Occipital lobe (tissue), 2 donors: Measurements from ENCODE around the gene VPS35L. TPM values are rescaled to one million over a fixed set of nuclear protein-coding genes. Genes with fewer than 3 reads are reported as not detected.
"Not testable (repeated sequence)": the region's sequence is repeated elsewhere in the genome, so short reads cannot be mapped to it uniquely, and the experiment has no call there.

Experiments
- DNase-seq: peaks from one replicate; lab custom pipeline; 2025; lab: John Stamatoyannopoulos, UW
- total RNA-seq: library from RNA; depleted of rRNA; stranded (reverse); fragments of >200 nt; gene quantifications from one replicate; pipeline ENCODE4 v1.2.3, GENCODE V29; 2014

Gene VPS35L
- total RNA-seq, 1 donor from 2014 or later, result 43.2 TPM

DNA sequence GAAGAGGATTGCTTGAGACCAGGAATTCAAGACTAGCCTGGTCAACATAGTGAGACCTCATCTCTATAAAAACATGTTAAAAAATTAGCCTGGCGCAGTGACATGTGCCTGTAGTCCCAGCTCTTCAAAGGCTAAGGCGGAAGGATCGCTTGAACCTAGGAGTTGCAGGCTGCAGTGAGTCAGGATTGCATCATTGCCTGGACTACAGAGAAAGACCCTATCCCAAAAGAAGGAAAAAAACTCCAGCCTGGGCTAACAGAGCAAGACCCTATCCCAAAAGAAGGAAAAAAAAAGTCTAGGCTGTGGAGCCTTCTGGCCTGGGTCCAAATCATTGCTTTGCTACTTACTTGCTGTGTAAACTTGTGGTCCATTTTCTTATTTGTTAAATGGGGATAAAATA lies 26.8 kb upstream of the VPS35L start:
- no peak for DNase-seq

DNA sequence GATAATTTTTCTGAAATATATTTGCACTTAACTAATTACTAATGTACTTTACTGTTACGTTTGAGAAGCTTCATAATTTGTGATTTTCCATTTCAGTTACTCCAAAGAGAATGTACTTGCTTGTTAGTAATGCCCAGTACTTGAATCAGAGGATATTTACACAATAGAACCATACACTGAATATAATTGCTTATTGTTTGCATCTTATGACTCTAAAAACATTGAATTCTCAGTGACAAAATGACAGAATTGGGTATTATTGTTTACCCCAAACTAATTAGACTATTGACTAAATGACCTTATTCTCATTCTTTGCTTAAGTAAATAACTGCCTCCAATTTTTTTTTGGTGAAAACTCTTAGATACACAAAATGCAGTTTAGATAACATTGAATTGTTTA lies 22.9 kb upstream of the VPS35L start:
- no peak for DNase-seq

DNA sequence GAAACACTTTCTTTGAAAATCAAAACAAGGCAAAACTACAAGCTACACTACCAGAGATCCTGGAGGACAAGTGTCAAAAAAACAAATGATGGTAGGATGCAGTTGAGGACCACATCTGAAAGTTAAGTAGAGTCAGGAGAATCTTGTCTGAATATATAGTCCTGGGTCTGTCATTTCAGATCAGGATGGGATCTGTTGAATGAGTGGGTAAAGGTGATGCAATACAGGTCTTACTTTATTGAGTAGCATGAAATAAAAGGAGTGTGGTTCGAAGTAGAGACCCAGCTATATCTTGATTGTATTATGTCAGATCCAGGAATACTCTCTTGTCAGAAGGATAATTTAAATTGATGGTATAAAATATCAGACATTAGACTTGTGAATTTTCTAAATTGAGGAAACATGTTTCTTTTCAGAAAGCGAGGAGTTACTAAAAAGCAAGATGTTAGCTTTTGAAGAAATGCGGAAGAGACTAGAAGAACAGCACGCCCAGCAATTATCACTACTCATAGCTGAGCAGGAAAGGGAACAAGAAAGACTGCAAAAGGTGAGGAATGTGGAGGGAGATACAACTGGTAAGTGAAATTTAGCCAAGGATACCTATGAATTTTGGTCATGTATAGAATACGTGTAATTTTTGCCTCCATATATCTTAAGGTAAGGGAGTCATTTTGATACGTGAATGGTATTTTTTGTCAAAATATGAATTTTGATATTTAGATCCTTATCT lies 15.1 kb upstream of the VPS35L start:
- DNase-seq, result no peak

DNA sequence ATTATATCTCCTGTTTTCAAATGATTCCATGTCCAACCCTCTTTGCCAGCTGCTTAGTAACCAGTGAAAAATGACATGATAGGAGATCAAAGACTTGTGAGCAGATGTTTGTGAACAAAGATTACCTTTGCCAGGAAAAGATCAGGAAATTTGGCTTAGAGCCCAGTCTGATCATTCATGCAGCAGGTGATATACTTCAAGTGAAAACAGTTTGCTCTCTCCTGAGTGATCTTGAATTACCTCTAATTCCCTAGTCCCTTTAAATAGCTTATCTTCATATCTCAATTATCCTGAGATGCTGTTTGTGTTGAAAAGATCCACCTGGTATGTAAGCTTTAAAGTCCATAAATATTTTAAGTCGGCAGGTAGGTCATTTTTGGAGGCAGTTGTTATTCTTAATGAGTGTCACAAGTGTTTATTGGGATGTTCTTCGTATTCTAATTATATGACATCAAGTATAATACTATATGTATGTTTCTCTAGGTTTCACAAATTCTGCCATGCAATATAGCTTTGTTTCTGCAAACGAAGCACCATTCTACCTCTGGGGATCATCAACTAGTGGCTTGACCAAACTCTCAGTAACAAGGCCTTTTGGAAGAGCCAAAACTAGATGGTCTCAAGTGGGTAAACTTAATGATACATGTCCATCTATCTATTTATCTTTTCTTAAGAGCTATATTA lies 13.2 kb upstream of the VPS35L start:
- no peak for DNase-seq

DNA sequence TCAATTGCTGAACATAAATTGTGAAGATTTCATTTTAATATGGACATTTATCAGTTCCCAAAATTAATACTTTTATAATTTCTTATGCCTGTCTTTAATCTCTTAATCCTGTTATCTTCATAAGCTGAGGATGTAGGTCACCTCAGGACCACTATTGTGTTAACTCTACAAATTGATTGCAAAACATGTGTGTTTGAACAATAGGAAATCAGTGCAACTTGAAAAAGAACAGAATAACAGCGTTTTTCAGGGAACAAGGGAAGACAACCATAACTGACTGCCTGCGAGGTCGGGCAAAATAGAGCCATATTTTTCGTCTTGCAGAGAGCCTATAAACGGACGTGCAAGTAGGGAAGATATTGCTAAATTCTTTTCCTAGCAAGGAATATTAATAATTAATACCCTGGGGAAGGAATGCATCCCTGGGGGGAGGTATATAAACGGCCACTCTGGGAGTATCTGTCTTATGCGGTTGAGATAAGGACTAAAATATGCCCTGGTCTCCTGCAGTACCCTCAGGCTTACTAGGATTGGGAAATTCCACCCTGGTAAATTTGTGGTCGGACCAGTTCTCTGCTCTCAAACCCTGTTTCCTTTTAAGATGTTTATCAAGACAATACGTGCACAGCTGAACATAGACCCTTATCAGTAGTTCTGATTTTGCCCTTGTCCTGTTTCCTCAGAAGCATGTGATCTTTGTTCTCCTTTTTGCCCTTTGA lies 12.1 kb upstream of the VPS35L start:
- DNase-seq, result not testable (repeated sequence)

DNA sequence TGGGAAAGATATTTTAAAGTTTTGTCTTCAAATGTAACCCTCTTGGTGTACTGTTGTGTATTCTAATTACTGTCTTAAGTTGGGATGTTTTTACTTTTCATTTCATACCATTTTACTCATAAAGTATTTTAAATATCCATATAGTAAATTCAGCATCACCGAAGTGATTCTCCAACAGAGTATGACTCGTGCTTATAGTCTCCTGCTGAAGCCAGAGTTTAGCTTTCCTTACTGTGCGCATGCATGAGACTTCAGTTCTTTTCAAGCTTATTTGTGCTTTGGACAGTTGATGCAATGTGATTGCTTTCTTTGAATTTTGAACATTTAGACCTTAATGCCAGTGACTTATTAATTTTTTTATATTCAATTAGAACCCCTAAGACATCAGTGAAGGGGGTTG lies 7.4 kb upstream of the VPS35L start:
- no peak for DNase-seq

DNA sequence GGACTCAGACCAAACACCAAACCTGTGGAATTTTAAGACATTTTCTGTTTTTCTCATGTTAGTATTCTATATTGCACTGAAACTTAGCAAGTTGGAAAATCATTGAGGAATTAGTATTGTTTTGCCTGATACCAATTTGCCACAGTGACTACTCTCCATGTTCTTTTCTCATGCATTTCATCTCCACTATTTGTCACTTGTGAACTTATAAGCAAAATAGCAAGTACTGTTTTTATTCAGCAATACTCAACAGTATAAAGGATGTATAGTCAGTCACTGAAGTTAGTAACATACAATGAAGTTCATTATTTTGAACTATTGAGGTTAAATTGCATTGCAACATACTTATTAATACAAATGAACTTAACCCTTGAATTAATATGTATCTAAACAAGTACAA lies 5.8 kb upstream of the VPS35L start:
- DNase-seq, result no peak

DNA sequence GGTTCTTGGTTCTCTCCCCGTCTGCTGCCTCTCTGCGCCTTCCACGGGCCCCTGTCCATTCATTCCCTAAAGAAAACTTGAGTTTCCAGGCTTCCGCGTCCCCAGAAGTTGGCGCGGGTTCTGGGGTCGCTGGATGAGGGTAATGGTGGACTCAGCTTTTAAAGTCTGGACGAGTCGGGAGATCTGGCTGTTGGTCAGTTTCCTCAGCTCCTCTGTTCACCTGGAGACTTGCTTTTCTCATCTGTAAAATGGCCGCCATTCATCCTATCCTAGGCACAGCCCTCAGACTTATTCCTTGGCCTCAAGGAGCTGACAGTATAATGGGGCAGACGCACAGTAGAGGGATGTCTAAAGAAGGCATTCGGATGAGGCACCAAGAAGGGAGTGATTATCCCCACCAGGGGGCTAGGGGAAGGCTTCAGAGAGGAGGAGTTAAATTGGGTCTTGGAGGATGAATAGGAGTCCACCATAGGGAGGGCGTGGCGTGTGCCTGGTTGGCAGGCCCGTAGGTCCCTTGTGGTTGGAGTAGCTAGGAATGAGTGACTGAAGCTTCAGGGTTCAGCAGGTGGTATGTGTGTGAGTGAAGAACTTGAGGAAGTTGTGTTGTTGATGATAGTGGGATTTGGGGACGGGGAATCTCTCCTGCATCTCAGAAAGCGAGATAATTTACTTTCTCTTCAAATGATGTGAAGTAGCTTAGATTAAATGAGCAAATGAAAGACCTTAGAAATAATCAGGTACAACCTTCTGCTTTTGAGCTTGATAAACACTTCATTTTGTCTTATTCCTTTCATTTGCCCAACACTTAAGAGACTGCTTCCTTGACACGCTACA lies 652 bp downstream of the VPS35L start:
- DNase-seq, result no peak

DNA sequence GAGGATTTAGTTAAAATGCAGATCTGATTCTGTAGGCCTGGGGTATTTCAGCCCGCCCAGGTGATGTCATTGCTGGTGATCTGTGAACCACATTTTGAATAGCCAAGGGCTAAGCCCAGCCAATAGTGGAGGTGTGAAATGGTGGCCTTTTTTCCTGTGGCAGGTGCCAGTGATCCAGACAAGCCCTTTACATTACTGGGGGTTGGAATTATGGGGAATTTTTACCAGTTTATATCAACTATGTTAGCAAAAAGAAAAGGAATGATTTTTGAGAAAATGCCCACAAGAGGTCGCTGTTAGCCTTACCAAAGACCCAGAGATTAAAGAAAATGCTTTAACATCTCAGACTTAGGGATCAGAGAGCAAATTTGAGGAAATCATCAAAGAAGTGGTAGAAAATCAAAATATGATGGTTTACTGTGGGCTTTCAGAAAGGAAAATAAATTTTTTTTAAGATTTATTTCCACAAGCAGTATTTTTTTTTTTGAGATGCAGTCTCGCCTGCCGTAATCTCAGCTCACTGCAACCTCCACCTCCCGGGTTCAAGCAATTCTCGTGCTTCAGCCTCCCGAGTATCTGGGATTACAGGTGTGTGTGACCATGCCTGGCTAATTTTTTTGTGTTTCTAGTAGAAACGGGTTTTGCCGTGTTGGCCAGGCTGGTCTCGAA lies 3.9 kb downstream of the VPS35L start:
- no peak for DNase-seq

DNA sequence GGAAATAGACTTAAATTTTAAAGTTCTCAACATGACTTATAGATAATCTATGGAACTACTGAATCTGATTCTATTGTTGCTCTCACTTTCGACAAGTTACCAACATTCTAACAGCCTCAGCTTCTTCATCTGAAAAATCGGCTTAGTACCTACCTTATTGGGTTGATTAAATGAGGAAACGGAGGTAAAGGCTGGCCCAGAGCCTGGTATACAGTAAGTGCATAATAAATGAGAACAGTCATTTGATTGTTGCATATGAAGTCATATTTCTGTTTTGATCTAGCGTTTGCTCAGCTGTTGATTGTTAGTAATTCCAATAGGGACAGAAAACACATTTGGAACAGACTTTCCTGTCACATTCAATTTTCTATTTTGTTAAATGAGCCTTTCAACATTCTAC lies 4.6 kb downstream of the VPS35L start:
- DNase-seq, result no peak

DNA sequence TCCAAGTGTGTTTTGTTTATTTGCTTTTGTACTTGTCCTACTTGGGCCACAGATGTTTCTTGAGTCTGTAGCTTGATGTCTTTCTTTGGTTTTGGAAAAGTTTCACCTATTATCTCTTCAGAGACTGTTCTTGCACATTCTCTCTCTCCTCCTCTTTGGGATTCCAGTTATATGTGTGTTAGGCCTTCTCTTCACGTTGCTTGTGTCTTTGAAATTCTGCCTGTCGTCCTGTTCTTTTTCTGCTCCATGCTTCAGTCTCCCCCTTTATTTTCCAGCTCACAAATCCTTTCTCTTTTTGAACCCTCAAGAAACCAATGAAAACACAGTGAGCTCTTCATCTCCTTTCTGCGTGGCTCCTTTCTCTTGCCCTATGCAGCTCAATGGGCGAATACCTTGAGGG lies 7.9 kb downstream of the VPS35L start:
- DNase-seq, result no peak

DNA sequence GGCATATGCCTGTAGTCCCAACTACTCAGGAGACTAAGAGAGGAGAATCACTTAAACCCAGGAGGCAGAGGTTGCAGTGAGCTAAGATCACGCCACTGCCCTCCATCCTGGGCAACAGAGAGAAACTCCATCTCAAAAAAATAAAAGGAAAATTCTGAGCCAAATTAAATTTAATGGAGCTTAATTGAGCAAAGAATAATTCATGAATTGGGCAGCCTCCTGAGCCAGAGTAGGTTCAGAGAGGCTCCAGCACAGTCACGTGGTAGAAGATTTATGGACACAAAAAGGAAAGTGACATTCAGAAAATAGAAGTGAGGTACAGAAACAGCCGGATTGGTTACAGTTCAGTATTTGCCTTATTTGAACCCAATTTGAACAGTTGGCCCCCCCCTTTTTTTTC lies 10.9 kb downstream of the VPS35L start:
- no peak for DNase-seq

DNA sequence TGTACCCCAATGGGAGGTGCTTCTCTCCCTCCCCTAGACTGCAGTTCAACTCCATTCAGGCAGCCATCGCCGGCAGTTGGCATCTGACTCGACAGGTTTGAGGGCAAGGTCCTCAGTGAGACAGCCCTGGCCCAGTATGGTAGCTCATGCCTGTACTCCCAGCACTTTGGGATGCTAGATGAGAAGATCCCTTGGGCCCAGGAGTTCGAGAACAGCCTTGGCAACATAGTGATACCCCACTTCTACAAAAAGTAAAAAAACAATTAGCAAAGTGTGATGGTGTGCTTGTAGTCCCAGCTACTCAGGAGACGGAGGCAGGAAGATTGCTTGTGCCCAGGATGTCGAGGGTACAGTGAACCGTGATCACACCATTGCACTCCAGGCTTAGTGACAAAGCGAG lies 12.1 kb downstream of the VPS35L start:
- no peak for DNase-seq

DNA sequence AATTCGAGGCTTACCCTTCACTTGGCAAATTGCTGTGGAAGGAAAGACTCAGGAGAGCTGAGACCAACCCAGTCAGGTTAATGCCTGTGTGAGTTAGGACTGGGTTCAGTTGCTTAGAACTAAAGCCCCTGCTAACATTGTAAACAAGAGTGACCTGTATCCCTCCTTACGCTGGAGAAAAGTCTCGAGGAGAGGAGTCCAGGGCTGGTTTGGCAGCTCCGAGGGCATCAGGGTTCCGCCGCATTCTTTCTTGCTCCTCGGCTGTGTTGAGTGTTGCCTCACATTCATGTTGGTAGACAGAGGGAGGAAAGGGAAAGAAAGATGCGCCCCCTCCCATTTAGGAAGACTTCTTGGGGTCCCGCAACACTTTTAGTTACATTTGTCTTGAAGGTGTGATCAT lies 18.5 kb downstream of the VPS35L start:
- no peak for DNase-seq

DNA sequence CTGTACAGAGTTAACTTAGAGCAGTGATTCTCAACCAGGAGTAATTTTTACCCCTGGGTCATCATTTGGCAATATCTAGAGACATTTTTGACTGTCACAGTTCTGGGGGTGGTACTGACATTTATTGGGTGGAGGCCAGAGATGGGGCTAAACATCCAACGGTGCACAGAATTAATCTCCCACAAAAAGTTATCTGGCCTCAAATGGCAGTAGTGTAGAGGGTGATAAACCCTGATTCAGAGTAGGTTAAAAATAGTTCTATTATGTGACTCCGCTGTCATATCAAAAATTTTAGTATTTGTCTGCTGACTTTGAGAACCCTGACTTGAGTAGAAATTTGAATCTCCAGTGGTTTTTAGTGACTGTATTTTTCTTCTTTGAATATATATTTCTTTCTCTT lies 19.1 kb downstream of the VPS35L start:
- DNase-seq, result no peak

DNA sequence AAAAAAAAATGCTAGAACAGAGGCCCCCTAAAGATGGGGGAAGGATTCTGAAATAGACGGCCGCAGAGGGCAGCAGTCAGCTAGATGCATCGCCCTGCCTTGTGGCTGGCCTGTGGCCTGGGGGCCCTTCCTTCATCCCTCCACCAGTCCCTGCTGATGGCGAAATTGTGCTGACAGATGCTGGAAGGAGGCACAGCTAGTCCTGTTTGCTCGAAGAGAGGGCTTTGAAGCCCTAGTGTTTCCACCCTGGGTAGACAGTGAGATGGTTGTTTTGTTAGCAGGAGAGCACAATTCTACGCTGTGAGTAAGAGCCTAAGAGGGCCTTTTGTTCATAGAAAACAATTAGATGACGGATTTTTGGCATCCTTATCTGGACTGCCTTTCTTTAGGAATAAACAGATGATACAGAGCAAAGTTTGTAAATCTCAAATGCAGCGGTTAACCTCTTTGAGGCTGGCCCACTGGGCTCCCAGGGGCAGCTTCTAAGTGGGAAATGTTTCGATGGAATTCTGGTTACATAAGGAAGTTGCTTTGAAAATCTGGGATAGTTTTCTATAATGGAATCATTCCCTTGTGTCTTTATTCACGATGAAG lies 23.0 kb downstream of the VPS35L start:
- peak; percentile 80 for DNase-seq

DNA sequence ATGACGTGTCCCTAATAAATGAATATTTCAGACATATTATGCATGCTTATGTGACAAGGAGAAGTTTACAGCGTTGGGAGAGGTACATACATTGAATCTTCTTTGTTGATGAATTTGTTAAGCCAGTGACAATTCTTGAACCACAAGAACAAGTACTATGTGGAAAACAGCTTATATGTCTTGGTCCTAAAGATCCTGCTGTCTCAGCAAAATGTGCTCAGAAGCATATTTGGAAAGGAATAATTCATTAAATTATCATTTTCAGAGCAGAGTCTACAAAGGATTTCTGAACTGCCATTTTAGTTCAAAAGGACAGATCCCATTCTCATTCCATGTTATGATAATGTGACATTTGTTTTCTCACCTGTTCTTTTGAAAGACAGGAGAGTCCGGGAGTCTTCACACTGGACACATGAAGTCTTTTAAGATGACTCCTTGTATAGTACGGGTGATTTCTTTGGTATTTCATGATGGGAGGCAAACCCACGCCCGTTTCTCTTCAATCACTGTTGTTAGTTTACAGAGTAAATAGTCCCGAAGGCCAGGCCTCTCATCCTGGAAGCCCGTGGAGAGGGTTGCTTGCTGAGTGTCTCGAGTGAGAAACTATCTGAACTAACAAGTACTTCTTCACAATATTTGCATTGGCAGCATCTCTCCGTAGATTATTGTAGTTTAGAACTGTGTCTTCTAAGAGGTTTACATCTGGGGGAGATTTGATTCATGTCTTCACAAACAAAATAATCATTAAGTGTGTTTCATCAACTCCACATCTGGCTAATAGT lies 26.7 kb downstream of the VPS35L start:
- DNase-seq, result no peak

DNA sequence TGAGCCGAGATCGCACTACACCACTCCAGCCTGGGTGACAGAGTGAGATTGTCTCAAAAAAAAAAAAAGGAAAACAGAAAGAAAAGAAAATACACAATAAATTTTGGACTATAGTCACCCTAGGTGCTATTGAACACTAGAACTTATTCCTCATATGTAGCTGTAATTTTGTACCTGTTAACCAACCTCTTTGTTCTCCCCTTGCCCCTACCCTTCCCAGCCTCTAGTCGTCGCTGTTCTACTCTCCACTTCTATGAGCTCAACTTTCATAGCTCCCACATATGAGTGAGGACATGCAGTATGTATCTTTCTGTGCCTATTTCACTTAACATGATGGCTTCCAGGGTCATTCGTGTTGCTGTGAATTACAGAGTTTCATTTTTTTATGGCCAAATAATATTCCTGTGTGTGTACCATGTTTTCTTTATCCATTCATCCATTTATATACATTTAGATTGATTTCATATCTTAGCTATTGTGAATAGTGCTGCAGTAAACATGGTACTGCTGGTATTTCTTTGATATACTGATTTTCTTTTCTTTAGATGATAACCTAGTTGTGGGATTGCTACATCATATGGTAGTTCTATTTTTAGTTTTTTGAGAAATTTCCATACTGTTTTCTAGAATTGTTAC lies 28.3 kb downstream of the VPS35L start:
- DNase-seq, result no peak

DNA sequence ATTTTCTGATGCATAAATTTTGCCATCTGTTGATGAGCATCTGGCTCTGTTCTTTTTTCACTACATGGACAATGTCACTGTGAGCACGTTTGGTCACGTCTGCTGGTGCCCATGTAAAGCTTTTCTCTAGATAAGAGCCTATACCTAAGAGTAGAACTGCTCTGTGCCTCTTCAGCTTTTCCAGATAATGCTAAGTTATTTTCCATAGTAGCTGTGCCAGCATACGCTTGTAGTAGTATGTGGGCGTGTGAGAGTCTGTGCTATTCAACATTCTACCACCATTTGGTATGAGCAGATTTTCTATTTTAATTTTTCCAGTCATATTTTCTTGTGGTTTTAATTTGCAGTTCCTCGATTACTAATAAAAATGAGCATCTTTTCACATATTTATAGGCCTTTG lies 33.2 kb downstream of the VPS35L start:
- peak; percentile 1 for DNase-seq

DNA sequence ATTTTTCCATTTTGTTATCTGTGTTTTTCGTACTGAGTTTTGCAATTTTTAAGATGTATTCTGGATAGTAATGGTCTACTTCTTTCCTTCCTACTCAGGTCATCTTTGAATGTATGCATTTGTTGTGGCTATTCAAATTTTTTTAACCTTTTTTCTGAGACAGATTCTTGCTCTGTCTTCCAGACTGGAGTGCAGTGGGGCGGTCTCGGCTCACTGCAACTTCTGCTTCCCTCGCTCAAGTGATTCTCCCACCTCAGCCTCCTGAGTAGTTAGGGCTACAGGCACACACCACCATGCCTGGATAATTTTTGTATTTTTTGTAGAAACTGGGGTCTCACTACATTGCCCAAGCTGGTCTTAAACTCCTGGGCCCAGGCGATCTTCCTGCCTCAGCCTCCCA lies 33.6 kb downstream of the VPS35L start:
- DNase-seq, result no peak
